WTC11 (cell line): ENCODE measurements around the gene EPC1.
"Not testable (repeated sequence)": the region's sequence is repeated elsewhere in the genome, so short reads cannot be mapped to it uniquely, and the experiment has no call there.

ENCODE experiments used
- GABPB1 ChIP-seq: sonication (generic); formaldehyde crosslinking; IDR thresholded peaks from 2 replicates; pipeline ENCODE4 v1.8.1; 2023; ENCODE audit warnings: mild to moderate bottlenecking, missing genetic modification reagents
- JAZF1 ChIP-seq: fragments of 250-450 bp; sonication (Bioruptor Pico); IDR thresholded peaks from 2 replicates; pipeline ENCODE4 v1.9.0; 2021; ENCODE audit warnings: moderate library complexity, mild to moderate bottlenecking, inconsistent platforms
- MYBL2 ChIP-seq: sonication (generic); formaldehyde crosslinking; IDR thresholded peaks from 2 replicates; pipeline ENCODE4 v1.8.1; 2023; ENCODE audit warnings: mild to moderate bottlenecking, moderate library complexity, missing genetic modification reagents
- SP1 ChIP-seq: sonication (generic); formaldehyde crosslinking; conservative IDR thresholded peaks from 2 replicates; pipeline ENCODE4 v1.8.1; 2022; ENCODE audit warnings: missing genetic modification reagents
- TF ChIP-seq, protein P1 (sequence below): fragments of 200-600 bp; IDR thresholded peaks from 2 replicates; pipeline ENCODE4 v1.8.0; 2022; ENCODE audit warnings: antibody characterized with exemption
- TF ChIP-seq, protein P2 (sequence below): sonication (generic); formaldehyde crosslinking; IDR thresholded peaks from 2 replicates; pipeline ENCODE4 v1.8.1; 2023; ENCODE audit warnings: mild to moderate bottlenecking, missing genetic modification reagents, moderate library complexity

DNA sequence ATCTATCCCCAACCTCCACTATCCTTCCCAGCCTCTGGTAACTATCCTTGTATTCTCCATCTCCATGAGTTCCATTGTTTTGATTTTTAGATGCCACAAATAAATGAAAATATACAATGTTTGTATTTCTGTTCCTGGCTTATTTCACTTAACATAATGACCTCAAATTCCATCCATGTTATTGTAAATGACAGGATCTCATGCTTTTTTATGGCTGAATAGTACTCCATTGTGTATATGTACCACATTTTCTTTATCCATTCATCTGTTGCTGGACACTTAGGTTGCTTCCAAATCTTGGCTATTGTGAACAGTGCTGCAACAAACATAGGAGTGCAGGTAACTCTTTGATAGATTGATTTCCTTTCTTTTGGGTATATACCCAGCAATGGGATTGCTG lies 45.3 kb upstream of the EPC1 start:
- TF ChIP-seq, protein P1, sequence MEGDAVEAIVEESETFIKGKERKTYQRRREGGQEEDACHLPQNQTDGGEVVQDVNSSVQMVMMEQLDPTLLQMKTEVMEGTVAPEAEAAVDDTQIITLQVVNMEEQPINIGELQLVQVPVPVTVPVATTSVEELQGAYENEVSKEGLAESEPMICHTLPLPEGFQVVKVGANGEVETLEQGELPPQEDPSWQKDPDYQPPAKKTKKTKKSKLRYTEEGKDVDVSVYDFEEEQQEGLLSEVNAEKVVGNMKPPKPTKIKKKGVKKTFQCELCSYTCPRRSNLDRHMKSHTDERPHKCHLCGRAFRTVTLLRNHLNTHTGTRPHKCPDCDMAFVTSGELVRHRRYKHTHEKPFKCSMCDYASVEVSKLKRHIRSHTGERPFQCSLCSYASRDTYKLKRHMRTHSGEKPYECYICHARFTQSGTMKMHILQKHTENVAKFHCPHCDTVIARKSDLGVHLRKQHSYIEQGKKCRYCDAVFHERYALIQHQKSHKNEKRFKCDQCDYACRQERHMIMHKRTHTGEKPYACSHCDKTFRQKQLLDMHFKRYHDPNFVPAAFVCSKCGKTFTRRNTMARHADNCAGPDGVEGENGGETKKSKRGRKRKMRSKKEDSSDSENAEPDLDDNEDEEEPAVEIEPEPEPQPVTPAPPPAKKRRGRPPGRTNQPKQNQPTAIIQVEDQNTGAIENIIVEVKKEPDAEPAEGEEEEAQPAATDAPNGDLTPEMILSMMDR = not testable (repeated sequence)
- not testable (repeated sequence) for TF ChIP-seq SP1 (CRISPR knock-in tag); MYBL2 (CRISPR knock-in tag); JAZF1 (CRISPR knock-in tag); GABPB1
- TF ChIP-seq, protein P2, sequence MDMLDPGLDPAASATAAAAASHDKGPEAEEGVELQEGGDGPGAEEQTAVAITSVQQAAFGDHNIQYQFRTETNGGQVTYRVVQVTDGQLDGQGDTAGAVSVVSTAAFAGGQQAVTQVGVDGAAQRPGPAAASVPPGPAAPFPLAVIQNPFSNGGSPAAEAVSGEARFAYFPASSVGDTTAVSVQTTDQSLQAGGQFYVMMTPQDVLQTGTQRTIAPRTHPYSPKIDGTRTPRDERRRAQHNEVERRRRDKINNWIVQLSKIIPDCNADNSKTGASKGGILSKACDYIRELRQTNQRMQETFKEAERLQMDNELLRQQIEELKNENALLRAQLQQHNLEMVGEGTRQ = not testable (repeated sequence)
